Stimulated activated CD8-positive, alpha-beta memory T cell treated with anti-CD3 and anti-CD28 coated beads, Interleukin-4, amount 100 ng/mL, for 48 hours (primary cell): ENCODE data around the gene TRIAP1.
"Not testable (repeated sequence)": the region's sequence is repeated elsewhere in the genome, so short reads cannot be mapped to it uniquely, and the experiment has no call there.

Source experiments
- DNase-seq: peaks from one replicate; pipeline ENCODE4 v3.0.0-alpha.2; 2020

Gene TRIAP1

GRCh38 chr12:120445911-120446843 is at the start of gene TRIAP1, which contains the start of gene GATC:
TRIAP1 (minus strand) TSS chr12:120446384; CDS start chr12:120446372, 12 bp downstream.
GATC (plus strand) TSS chr12:120446444; CDS start chr12:120446481, 37 bp downstream.
- DNase-seq, result peak; percentile 96

- no peak for DNase-seq
These were observed 49.1 kb upstream of the TRIAP1 start for GRCh38 chr12:120495186-120495730.

DNA sequence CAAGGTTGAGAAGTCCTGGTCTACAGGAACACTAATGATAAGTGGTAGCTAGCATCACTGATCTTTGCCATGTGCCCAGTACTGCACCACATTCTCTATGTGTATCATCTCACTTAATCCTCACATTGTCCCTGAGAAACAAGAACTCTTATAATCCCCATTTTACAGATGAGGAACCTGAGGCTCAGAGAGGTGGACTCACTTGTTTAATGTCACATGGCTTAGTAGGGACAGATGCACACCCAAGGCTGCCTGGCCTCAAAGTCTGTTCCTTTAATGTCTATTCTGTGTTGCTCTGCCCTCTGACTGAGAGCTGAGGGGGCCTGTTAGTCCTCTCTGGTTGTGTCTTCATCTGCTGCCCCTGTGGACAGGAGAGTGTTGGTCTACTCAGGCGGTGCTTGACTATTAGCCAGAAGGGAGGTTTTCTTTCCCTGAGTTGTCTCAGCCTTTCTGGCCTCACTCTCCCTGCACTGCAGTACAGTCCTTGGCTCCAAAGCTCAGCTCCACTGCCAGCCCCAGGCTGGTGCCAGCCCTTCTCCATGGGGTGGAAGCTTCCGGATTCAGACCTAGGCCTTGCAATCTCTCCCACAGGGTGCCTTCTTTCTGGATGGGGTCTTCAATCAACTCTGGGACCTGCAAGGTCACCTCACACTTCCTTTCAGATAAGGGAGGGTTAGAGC is 44.8 kb upstream of the TRIAP1 start:
- DNase-seq, result no peak

GRCh38 chr12:120490325-120490724 is 44.1 kb upstream of the TRIAP1 start:
- DNase-seq, result no peak

DNA sequence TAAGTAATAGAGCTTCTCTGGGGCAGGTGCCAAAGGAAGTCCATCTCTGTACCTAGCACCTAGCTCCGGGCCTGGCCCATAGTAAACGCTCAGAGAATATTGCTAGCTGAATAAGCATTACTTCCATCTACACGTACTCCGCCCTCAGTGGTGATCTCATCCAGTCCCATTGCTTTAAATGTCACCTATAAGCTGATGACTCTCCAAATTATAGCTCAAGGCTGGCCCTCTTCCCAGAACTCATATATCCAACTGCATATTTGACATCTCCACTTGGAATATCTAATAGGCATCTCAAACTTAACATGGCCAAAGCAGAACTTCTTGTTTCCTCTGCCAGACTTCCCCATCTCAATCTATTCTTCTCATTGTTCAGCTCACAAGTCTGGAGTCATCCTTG is 42.8 kb upstream of the TRIAP1 start:
- no peak for DNase-seq

- no peak for DNase-seq
These were observed 42.0 kb upstream of the TRIAP1 start for GRCh38 chr12:120488057-120488640.

DNA sequence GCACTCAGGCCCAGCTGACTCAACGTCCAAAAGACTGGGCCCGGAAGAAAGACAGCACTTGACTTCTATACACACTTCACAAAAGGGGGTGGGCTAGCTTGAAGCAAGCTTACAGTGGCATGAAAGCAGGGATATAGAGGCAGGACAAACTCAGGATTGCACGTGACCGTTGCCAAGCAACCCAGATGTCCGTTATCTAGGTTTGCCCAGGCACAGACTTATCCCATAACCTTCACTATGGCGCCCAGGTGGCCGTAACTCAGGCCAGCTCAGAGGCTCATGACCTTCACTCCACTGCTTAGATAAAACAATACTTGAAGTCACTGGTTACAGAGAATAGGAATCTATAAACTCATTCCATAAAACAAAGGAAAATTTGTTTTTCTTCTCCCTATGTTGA is 41.4 kb upstream of the TRIAP1 start:
- DNase-seq, result not testable (repeated sequence)

GRCh38 chr12:120485961-120486881 is 40.0 kb upstream of the TRIAP1 start:
- no peak for DNase-seq

DNA sequence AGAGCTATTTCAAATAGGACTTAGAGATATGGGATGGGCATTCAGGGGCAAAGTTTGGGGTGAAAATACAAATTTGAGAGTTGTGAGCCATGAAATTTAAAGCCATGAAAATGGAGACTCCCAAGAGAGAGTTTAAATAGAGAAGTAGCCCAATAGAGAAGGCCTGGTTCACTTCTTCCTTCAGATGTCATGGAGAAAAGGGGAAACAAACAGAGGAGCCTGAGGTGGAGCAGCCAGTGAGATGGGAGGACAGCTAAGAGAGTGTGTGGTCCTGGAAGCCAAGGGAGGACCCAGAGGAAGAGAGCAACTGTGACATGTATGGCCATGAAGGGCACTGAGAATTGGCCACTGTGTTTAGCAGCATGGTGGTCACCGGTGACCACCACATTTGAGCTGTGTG is 37.4 kb upstream of the TRIAP1 start:
- no peak for DNase-seq

- no peak for DNase-seq
These were observed 35.0 kb upstream of the TRIAP1 start for GRCh38 chr12:120481022-120481767.

DNA sequence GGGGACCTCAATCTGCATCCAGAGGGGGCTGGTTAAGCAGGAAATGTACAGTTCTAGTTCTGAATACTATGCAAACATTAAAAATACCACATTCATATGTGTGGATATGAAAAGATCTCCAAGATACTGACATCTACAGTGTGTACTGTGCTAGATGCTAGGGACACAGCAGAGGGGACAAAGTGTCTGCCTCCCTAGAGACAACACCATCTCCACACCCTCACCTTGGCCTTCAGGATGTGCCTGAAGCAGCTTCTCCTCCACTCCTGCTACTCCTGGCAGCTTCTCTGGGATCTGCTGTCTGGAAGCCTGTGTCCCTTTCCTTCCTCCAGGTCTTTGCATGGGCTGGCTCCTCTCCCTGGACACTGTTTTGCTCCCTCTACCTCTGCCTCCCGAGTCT is 34.0 kb upstream of the TRIAP1 start:
- DNase-seq, result no peak

GRCh38 chr12:120479458-120479857 is 33.3 kb upstream of the TRIAP1 start:
- DNase-seq, result no peak

- DNase-seq, result no peak
These were observed 29.5 kb upstream of the TRIAP1 start for GRCh38 chr12:120475643-120476042.

DNA sequence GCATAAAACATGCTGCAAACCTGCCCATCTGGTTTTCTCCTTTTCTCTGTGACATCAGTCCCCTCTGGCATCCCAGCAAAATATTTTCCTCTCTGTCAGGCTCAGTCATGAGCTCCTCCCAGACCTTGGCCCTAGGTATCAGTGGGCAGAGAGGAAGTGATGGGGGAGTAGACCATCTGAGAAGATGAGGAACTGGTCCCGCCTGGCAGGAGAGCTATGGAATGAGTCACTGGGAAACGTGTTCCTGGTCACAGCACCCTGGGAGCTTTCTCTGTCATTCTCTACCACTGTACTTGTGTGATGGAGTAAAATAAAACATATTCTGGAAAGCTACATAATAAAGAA is 28.4 kb upstream of the TRIAP1 start:
- DNase-seq, result no peak

DNA sequence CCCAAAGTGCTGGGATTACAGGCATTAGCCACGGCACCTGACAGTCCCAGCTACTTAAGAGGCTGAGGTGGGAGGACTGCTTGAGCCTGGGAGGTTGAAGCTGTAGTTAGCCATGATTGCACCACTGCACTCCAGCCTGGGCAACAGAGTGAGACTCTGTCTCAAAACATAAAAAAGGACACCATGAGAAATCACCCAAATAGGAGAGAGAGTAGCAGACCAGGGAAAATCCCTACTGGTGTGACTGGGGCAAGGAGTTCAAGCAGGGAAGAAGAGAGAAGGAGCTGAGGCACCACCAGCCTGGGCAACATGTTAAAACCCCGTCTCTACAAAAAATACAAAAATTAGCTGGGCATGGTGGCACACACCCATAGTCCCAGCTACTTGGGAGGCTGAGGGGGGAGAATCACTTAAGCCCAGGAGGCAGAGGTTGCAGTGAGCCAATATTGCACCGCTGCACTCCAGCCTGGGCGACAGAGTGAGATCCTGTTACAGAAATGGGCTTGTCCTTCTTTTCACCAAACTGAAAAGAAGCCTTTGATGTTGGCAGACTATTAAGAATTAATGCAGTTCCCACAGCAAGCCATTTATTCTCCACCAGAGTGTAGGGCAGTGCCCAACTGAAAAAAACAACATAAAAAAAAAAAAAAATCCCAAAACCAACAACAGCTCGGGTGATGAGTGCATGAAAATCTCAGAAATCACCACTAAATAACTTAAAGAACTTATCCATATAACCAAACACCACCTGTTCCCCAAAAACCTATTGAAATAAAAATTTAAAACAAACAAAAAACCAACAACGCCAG is 27.8 kb upstream of the TRIAP1 start:
- no peak for DNase-seq

DNA sequence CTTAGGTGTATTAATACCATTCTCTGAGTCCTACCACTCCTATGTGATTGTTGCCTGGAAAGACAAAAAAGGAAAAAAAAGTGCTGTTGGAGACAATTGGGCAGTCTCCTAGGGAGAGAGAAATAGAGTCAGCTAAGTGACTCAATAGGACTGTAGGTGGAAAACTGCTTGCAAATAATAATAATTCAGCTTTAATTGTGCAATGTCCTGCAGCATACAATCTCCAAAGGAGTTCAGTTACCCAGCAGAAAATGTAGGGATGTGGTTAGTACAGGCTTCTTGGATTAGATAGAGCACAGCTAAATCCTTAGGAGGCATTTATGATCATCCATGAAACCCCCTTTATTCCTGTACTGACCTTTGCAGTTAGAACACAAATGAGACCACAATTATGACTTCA is 26.3 kb upstream of the TRIAP1 start:
- no peak for DNase-seq

DNA sequence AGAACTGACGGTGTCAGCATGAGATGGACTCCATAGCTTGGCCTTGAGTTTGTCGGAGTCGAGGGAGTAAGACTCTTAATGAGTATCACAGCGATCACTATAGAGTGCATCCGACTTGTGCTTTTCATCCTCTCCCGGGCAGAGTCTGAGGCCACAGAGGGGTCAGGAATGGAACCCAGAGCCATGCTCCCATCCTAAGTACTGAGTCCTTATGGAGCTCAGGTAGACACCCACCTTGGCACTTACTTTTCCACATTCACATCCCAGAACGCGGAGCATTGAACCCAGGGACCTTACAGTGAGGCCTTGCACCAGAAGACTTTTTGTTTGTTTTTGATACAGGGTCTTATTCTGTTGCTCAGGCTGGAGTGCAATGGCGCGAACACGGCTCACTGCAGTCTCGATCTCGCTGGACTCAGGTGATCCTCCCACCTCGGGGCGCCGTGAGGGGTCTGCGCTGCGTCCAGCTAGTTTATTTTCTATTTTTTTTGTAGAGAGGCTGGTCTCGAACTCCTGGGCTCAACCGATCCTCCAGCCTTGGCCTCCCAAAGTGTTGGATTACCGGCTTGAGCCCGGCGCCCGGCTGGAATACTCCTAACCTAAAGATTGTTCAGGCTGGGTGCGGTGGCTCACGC is 24.1 kb upstream of the TRIAP1 start:
- peak; percentile 29 for DNase-seq

- peak; percentile 98 for DNase-seq
These were observed 23.4 kb upstream of the TRIAP1 start, which contains the start of gene SRSF9 for GRCh38 chr12:120469450-120470149. SRSF9 (minus strand) TSS chr12:120469748; CDS start chr12:120469609, 139 bp downstream.

DNA sequence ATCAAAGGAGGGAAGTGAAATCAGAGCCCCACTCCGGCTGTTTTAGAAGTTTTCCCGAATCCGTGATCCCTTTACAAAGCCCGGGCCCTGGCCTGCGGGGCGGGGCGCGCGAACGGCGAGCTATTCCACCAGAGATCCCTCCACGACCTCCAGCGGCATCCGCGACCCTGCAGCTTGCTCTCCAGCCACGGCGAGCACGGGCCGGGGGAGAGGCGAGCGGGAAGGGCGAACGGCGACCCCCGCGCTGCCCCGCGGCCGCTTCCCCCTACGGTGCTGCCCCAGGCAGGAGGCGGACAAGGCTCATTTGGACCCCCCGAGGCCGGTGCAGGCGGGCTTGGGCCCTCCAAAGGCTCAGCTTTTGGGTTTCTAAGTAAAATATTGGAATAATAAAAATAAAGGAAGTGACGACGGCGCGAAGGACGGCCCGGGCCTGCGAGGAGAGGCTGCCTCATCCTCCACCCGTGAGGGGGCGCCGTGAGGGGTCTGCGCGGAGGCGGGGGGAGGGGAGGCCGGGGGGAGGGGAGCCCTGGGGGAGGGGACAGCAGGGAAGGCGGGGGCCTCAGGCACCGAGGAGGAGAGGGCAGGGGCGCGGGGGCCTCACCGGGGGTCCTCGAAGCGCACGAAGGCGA is 22.8 kb upstream of the TRIAP1 start:
- peak; percentile 68 for DNase-seq
